ENCODE results near the gene RNFT2.
A peak's percentile ranks its signal among the peaks of the same experiment; 100 is the strongest.

RNFT2 gene

GRCh38 chr12:116856729-116857128 lies 118.6 kb downstream of the RNFT2 start:
- H3K27me3 ChIP-seq (ENCODE audit: control insufficient read depth, low read length), result no peaks in the 10 kb centered on the region
- H3F3A ChIP-seq (ENCODE audit: control insufficient read depth, insufficient read depth), result peaks cover 44% of the 10 kb centered on the region
- H3K4me3 ChIP-seq (ENCODE audit: low read length), result peak overlapping the region; percentile 79
- peak overlapping the region; percentile 87 for H3K4me2 ChIP-seq (ENCODE audit: low read length)
- H3K79me2 ChIP-seq (ENCODE audit: control insufficient read depth, low read length), result peaks cover 33% of the 10 kb centered on the region
- peaks cover 46% of the 10 kb centered on the region for H3K36me3 ChIP-seq (ENCODE audit: control insufficient read depth, low read length)
- H3K27ac ChIP-seq (ENCODE audit: low read depth, low read length), result peak overlapping the region; percentile 98
- TF ChIP-seq CTCF (IDR thresholded peaks at IDR 0.05; ENCODE audit: low read depth, low read length, poor library complexity, severe bottlenecking) (no peak), EZH2phosphoT487 (IDR thresholded peaks at IDR 0.05; ENCODE audit: borderline replicate concordance, low read length) (no peak)
- no peaks in the 10 kb centered on the region for H3K9me2 ChIP-seq (replicated peaks; ENCODE audit: control insufficient read depth, low read length)
- no peaks in the 10 kb centered on the region for H4K20me1 ChIP-seq (ENCODE audit: control insufficient read depth, insufficient read depth, low read depth, low read length)
- H3K4me1 ChIP-seq (ENCODE audit: control insufficient read depth, low read length), result peaks cover 84% of the 10 kb centered on the region
- H3K9me3 ChIP-seq (ENCODE audit: control insufficient read depth, insufficient read depth, low read length), result no peaks in the 10 kb centered on the region

- no peaks in the 10 kb centered on the region for H4K20me1 ChIP-seq (ENCODE audit: control insufficient read depth, insufficient read depth, low read depth, low read length)
Measured at GRCh38 chr12:116859079-116859478, 121.0 kb downstream of the RNFT2 start.

GRCh38 chr12:116860263-116860662 lies 122.1 kb downstream of the RNFT2 start:
- peaks cover 64% of the 10 kb centered on the region for H3K36me3 ChIP-seq (ENCODE audit: control insufficient read depth, low read length)
- H3K9me3 ChIP-seq (ENCODE audit: control insufficient read depth, insufficient read depth, low read length), result no peaks in the 10 kb centered on the region
- H3K9me2 ChIP-seq (replicated peaks; ENCODE audit: control insufficient read depth, low read length), result no peaks in the 10 kb centered on the region
- peaks cover 54% of the 10 kb centered on the region for H3F3A ChIP-seq (ENCODE audit: control insufficient read depth, insufficient read depth)
- H3K4me3 ChIP-seq (ENCODE audit: low read length), result peak overlapping the region; percentile 79
- H3K27me3 ChIP-seq (ENCODE audit: control insufficient read depth, low read length), result no peaks in the 10 kb centered on the region
- peaks cover 61% of the 10 kb centered on the region for H3K79me2 ChIP-seq (ENCODE audit: control insufficient read depth, low read length)
- H4K20me1 ChIP-seq (ENCODE audit: control insufficient read depth, insufficient read depth, low read depth, low read length), result no peaks in the 10 kb centered on the region
- peak overlapping the region; percentile 98 for H3K27ac ChIP-seq (ENCODE audit: low read depth, low read length)
- peak overlapping the region; percentile 87 for H3K4me2 ChIP-seq (ENCODE audit: low read length)
- H3K4me1 ChIP-seq (ENCODE audit: control insufficient read depth, low read length), result peaks cover 96% of the 10 kb centered on the region
- TF ChIP-seq CTCF (IDR thresholded peaks at IDR 0.05; ENCODE audit: low read depth, low read length, poor library complexity, severe bottlenecking) (no peak), EZH2phosphoT487 (IDR thresholded peaks at IDR 0.05; ENCODE audit: borderline replicate concordance, low read length) (no peak)

More at GRCh38 chr12:116859079-116859478, 121.0 kb downstream of the RNFT2 start:
- Histone ChIP-seq H3K9me2 (replicated peaks; ENCODE audit: control insufficient read depth, low read length) (no peaks in the 10 kb centered on the region), H3F3A (ENCODE audit: control insufficient read depth, insufficient read depth) (peaks cover 52% of the 10 kb centered on the region), H3K36me3 (ENCODE audit: control insufficient read depth, low read length) (peaks cover 57% of the 10 kb centered on the region), H3K27me3 (ENCODE audit: control insufficient read depth, low read length) (no peaks in the 10 kb centered on the region), H3K27ac (ENCODE audit: low read depth, low read length) (peak overlapping the region; percentile 98), H3K4me1 (ENCODE audit: control insufficient read depth, low read length) (peaks cover 97% of the 10 kb centered on the region), H3K79me2 (ENCODE audit: control insufficient read depth, low read length) (peaks cover 52% of the 10 kb centered on the region), H3K9me3 (ENCODE audit: control insufficient read depth, insufficient read depth, low read length) (no peaks in the 10 kb centered on the region), H3K4me2 (ENCODE audit: low read length) (peak overlapping the region; percentile 87), H3K4me3 (ENCODE audit: low read length) (peak overlapping the region; percentile 79)
- TF ChIP-seq CTCF (IDR thresholded peaks at IDR 0.05; ENCODE audit: low read depth, low read length, poor library complexity, severe bottlenecking), result no peak
- no peak for TF ChIP-seq EZH2phosphoT487 (IDR thresholded peaks at IDR 0.05; ENCODE audit: borderline replicate concordance, low read length)

Data from DOHH2 (cell line).